Effector CD4-positive, alpha-beta T cell (primary cell): Measurements from ENCODE around the gene ENTPD7.
"Not testable (repeated sequence)": the region's sequence is repeated elsewhere in the genome, so short reads cannot be mapped to it uniquely, and the experiment has no call there.

Source experiments
- DNase-seq: peaks from one replicate; pipeline ENCODE4 v3.0.0-alpha.2; 2020
- total RNA-seq: gene quantifications from one replicate; lab custom pipeline; 2026; lab: John Stamatoyannopoulos, UW

The ENTPD7 gene
- total RNA-seq, result 7.3 reads per million, percentile 26 among the genes with 10 or more reads in this experiment

GRCh38 chr10:99659031-99659867, at the start of gene ENTPD7:
Gene ENTPD7, plus strand, starts transcription at chr10:99659509. Its CDS starts 448 bp downstream, at chr10:99659957.
- peak; percentile 78 for DNase-seq

DNA sequence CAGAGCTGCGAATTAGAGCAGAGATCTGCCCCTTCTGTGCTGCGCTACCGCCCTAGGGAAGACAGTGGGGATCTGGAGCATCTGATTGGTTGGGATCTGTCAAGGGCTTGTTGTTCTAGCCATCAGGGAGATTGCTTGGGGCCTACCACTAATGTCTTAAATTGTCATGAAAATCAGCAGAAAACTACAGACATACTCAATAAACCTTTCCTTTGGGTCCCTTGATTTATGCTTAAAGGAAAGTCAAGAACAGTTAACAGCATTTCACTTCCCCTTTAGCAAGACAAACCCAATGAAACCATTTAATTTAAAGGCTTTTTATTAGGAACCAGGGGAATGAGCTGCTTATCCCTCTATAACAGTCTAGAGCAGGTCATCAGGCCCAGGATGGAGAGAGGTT, 49.1 kb upstream of the ENTPD7 start:
- no peak for DNase-seq

- DNase-seq, result no peak
Measured at GRCh38 chr10:99611326-99611725, 48.0 kb upstream of the ENTPD7 start.

DNA sequence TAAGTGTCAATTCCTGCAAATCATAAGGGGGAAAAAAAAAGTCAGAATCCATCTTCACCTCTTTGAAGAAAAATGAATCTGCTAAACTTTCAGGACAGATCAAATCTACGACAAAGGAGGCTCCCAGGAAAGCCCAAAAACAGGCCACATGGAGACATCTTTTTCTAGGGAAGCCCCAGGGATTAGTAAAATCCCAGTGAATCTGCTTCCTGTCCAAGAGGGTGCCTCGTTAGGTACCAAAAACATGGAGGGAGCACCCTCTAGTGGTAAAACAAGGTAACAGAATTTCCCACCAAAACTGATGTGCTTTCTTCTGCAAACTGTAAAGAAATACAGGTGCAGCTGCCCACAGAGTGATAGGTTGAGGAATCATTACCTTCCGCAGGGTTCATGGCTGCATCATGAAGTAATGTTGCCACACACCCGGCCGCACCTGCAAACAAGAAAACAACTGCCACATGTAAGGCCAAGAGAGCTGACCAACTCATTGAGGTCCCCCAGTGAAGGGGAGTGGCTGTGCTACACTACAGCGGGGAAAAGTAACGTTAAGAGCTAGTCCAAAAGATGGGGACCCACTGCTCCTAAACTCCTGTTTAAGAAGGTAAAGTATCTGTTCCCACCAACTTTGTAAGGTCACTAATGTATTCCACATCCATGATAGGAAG, 47.0 kb upstream of the ENTPD7 start:
- DNase-seq, result peak; percentile 14

DNA sequence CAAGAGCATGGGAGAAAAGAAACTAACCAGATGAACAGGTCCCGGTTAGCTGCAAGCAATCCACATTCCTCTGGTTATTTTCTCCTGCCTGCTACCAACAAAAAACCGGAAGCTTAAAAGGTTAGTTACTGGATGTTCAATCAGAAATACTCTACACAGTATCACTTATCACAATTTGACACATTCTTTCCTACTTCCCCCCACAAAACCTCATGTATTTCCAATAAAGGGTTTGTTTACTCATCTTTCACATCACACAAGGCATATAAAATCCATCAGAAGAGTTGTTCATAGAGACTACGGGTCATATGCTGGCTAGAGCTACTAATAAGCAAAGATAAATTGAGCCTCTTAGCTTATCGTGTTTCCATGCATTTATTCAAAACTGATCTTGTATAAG, 43.9 kb upstream of the ENTPD7 start:
- DNase-seq, result no peak

DNA sequence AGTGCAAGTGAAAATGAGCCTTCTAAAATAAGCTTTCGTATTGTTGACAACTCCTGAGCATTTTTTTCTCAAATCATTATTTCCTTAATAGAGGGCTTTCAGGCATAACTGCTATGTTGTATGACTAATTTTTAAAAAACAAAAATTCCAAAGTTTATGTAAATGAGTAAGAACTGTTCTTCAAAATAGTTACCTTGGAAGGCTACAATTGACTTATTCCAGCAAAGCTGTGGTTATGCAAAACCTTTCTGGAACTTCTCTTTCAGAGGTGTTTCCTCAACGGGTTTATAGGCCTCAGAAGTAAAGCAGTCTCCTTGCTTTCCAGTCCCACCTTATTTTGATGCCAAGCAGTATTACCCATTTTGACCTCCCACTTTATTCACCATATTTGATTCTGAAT, 41.6 kb upstream of the ENTPD7 start:
- no peak for DNase-seq

GRCh38 chr10:99619090-99619800, 40.1 kb upstream of the ENTPD7 start:
- DNase-seq, result no peak

DNA sequence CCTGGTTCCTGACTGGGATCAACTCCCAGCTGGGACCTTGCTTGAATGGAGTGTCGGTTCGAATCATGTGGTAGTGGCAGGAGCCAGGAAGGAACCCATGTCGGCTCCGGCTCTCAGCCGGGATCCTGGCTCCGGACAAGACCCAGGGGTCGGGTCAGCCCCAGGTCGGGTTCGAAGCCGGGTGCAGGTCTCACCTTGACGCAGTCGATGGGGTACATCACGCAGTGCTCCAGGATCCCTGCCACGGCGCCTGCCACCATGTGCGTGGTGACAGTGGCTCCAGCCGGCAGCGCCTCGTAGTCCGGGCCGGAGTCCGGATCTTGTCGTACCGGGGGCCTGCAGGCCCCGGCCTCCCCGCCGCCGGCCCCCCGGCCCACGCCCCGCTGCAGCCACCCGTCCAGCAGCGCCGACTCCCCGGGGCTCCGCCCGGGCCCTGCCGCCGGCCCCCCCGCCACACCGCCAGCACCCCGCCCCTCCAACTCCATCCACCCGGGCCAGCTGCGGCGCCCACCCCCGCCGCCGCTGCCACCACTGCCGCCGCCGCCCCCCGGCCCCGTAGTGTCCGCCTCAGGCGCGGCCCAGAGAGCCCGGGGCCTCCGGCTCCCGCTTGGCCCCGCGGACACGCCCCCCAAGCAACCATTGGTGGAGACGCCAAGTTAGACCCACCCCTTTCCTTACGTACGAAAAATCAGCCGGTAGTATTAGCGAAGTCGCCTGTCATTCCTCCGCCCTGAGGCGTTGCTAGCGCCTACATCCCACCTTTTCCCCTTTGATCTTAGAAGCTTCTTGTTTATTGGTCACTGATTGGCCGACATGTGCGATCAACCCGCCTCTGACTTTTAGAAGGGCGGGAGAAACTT, 39.2 kb upstream of the ENTPD7 start, which contains the start of gene SLC25A28:
TSS of gene SLC25A28 (minus strand) at position 589 of the 860 bp plus-strand sequence. CDS start at position 485, 104 bp downstream.
- DNase-seq, result peak; percentile 86

GRCh38 chr10:99620711-99621453, 38.4 kb upstream of the ENTPD7 start:
- peak; percentile 88 for DNase-seq

GRCh38 chr10:99621454-99622251, 37.7 kb upstream of the ENTPD7 start:
- no peak for DNase-seq

GRCh38 chr10:99623919-99624318, 35.4 kb upstream of the ENTPD7 start:
- DNase-seq, result no peak

- DNase-seq, result not testable (repeated sequence)
Measured at GRCh38 chr10:99625124-99625523, 34.2 kb upstream of the ENTPD7 start.

GRCh38 chr10:99628923-99629624, 30.2 kb upstream of the ENTPD7 start:
- DNase-seq, result no peak

- DNase-seq, result no peak
Measured at GRCh38 chr10:99629625-99629978, 29.7 kb upstream of the ENTPD7 start.

DNA sequence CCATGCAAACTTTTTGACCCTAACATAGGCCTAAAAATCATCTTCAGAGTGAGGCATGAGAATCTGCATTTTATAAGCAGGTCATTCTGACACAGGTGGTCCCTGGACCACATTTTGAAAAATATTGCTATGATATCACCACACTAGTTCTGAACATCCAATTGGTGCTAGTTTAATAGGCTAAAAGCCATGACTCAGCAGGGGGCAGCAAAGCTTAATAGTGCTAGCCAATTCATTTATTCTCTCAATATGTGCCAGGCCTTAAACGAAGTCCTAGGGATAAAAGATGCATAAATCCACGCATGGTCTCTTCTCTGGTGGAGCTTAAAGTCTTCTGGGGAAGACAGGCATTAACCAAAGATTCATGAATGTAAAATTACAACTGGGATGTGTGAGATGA, 28.9 kb upstream of the ENTPD7 start:
- DNase-seq, result no peak

- DNase-seq, result no peak
Measured at GRCh38 chr10:99630991-99631390, 28.3 kb upstream of the ENTPD7 start.

DNA sequence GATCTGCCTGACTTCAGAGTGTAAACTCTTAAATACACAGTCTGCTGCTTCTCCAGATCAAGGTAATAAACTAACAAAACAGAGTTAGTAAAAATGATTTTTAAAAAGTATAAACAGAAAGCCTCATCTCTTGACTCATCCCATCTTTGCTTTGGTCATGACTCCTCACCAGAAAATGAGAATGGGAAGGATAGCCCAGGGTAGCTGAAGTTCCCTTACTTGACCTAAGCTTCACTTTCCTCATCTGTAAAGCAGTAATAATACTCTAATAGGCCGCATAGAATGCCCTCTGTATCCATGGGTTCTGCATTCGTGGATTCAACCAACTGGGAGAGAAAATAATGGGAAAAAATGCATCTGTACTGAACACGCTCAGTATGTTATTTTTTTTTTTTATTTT, 27.8 kb upstream of the ENTPD7 start:
- DNase-seq, result no peak

DNA sequence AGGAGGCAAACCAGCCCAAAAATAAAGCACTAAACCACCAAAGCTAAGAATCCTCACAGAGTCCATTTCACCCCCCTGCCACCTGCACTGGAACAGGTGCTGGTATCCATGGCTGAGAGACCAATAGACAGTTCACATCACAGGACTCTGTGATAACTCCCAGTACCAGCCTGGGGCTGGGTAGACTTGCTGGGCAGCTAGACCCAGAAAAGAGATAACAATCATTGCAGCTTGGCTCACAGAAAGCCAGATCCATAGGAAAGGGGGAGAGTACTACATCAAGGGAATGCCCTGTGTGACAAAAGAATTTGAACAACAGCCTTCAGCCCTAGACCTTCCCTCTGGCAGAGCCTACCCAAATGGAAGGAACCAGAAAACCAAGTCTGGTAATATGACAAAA, 25.5 kb upstream of the ENTPD7 start:
- no peak for DNase-seq

DNA sequence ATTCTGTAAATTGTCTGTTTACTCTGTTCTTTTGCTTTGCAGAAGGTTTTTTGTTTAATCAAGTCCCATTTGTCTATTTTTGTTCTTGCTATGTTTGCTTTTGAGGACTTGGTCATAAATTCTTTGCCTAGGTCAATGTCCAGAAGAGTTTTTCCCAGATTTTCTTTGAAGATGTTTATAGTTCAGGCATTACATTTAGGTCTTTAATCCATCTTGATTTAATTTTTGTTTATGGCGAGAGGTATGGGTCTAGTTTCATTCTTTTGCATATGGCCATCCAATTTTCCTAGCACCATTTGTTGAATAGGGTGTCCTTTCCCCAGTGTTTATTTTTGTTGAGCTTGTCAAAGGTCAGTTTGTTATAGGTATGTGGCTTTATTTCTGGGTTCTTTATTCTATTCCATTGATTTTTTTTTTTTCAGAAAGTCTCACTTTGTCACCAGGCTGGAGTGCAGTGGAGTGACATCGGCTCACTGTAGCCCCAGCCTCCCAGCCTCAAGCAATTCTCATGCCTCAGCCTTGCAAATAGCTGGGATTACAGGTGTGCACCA, 11.6 kb upstream of the ENTPD7 start:
- no peak for DNase-seq

DNA sequence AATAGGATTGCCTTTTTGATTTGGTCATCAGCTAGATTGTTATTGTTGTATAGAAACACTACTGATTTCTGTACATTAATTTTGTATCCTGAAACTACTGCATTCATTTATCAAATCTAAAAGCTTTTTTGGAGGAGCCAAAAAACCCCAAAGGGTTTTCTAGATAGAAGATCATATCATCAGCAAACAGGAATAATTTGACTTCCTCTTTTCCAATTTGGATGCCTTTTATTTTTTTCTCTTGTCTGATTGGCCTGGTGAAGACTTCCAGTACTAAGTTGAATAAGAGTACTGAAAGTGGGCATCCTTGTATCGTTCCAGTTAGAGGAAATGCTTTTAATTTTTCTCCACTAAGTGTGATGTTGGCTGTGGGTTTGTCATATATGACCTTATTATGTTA, 10.6 kb upstream of the ENTPD7 start:
- no peak for DNase-seq
